Loucy (cell line): ENCODE data around the gene TMEM106A.
"Not testable (repeated sequence)": the region's sequence is repeated elsewhere in the genome, so short reads cannot be mapped to it uniquely, and the experiment has no call there.

Source experiments
- H2AFZ ChIP-seq: fragments of 200-600 bp; sonication (generic); 2 replicates; pipeline ENCODE4 v1.6.0; 2016; ENCODE audit warnings: antibody characterized with exemption, mild to moderate bottlenecking, low read length, moderate library complexity
- H3F3A ChIP-seq: fragments of 200-600 bp; 2 replicates; pipeline ENCODE4 v1.6.0; 2016; ENCODE audit warnings: antibody characterized with exemption, low read depth, mild to moderate bottlenecking
- H3K27me3 ChIP-seq: fragments of 200-600 bp; sonication (generic); 2 replicates; pipeline ENCODE4 v1.6.1; 2014; ENCODE audit warnings: low read length, mild to moderate bottlenecking; ENCODE audit not compliant: insufficient read depth, poor library complexity, severe bottlenecking
- H3K36me3 ChIP-seq: fragments of 200-600 bp; sonication (generic); 2 replicates; pipeline ENCODE4 v1.6.1; 2016; ENCODE audit warnings: low read length; ENCODE audit not compliant: insufficient read depth
- H3K4me1 ChIP-seq: fragments of 200-600 bp; sonication (generic); 2 replicates; pipeline ENCODE4 v1.5.1; 2014; ENCODE audit warnings: low read length, mild to moderate bottlenecking; ENCODE audit not compliant: insufficient read depth, poor library complexity, severe bottlenecking
- H3K4me2 ChIP-seq: fragments of 200-600 bp; sonication (generic); 2 replicates; pipeline ENCODE4 v1.6.0; 2014; ENCODE audit warnings: antibody characterized with exemption, low read length, low read depth, mild to moderate bottlenecking; ENCODE audit not compliant: poor library complexity, severe bottlenecking
- H3K4me3 ChIP-seq: fragments of 200-600 bp; sonication (generic); 2 replicates; pipeline ENCODE4 v1.5.1; 2014; ENCODE audit warnings: low read length, mild to moderate bottlenecking, mixed read lengths; ENCODE audit not compliant: poor library complexity, severe bottlenecking
- H3K79me2 ChIP-seq: fragments of 200-600 bp; sonication (generic); 2 replicates; pipeline ENCODE4 v1.6.1; 2014; ENCODE audit warnings: low read length; ENCODE audit not compliant: insufficient read depth
- H3K9ac ChIP-seq: fragments of 200-600 bp; sonication (generic); 2 replicates; pipeline ENCODE4 v1.6.0; 2014; ENCODE audit warnings: mild to moderate bottlenecking, low read depth, low read length, moderate library complexity; ENCODE audit not compliant: poor library complexity, severe bottlenecking
- H3K9me2 ChIP-seq: fragments of 200-600 bp; sonication (generic); replicated peaks from 2 replicates; pipeline ENCODE4 v1.6.1; 2016; ENCODE audit warnings: low read depth, low read length, mixed read lengths
- H3K9me3 ChIP-seq: fragments of 200-600 bp; sonication (generic); 2 replicates; pipeline ENCODE4 v1.6.1; 2014; ENCODE audit warnings: mild to moderate bottlenecking, antibody characterized with exemption, low read length, low read depth; ENCODE audit not compliant: insufficient read depth
- H4K20me1 ChIP-seq: fragments of 200-600 bp; sonication (generic); 2 replicates; pipeline ENCODE4 v1.6.0; 2014; ENCODE audit warnings: antibody characterized with exemption, low read length, mild to moderate bottlenecking; ENCODE audit not compliant: insufficient read depth, poor library complexity, severe bottlenecking
- EZH2phosphoT487 ChIP-seq: fragments of 200-600 bp; IDR thresholded peaks from 2 replicates; pipeline ENCODE4 v1.6.1; 2018; ENCODE audit warnings: antibody characterized with exemption, mild to moderate bottlenecking, moderate library complexity, borderline replicate concordance
- TF ChIP-seq, protein P1 (sequence below): fragments of 200-600 bp; sonication (generic); conservative IDR thresholded peaks from 2 replicates; pipeline ENCODE4 v1.5.1; 2014; ENCODE audit warnings: mild to moderate bottlenecking, antibody characterized with exemption, low read length

TMEM106A gene

DNA sequence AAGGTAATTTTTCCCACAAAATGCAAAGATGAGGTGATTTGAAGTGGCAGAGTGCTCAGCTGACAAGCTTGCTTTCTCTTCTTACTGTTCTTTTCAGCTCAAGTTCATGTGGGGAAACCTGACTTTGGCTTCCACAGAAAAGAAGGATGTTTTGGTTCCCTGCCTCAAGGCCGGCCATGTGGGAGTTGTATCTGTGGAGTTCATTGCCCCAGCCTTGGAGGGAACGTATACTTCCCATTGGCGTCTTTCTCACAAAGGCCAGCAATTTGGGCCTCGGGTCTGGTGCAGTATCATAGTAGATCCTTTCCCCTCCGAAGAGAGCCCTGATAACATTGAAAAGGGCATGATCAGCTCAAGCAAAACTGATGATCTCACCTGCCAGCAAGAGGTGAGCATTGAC lies 18.4 kb upstream of the TMEM106A start:
- peaks cover 73% of the 10 kb centered on the region; the same call in 1 of the 2 replicates for H3K36me3 ChIP-seq
- H4K20me1 ChIP-seq = no peaks in the 10 kb centered on the region
- H3K4me2 ChIP-seq = no peak overlapping the region
- H3K9me3 ChIP-seq = no peaks in the 10 kb centered on the region
- no peaks in the 10 kb centered on the region for H3K79me2 ChIP-seq
- no peak for TF ChIP-seq EZH2phosphoT487
- TF ChIP-seq, protein P1, sequence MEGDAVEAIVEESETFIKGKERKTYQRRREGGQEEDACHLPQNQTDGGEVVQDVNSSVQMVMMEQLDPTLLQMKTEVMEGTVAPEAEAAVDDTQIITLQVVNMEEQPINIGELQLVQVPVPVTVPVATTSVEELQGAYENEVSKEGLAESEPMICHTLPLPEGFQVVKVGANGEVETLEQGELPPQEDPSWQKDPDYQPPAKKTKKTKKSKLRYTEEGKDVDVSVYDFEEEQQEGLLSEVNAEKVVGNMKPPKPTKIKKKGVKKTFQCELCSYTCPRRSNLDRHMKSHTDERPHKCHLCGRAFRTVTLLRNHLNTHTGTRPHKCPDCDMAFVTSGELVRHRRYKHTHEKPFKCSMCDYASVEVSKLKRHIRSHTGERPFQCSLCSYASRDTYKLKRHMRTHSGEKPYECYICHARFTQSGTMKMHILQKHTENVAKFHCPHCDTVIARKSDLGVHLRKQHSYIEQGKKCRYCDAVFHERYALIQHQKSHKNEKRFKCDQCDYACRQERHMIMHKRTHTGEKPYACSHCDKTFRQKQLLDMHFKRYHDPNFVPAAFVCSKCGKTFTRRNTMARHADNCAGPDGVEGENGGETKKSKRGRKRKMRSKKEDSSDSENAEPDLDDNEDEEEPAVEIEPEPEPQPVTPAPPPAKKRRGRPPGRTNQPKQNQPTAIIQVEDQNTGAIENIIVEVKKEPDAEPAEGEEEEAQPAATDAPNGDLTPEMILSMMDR = no peak
- H3K9ac ChIP-seq = no peak overlapping the region
- H3K4me3 ChIP-seq = no peak overlapping the region
- no peaks in the 10 kb centered on the region for H3F3A ChIP-seq
- no peaks in the 10 kb centered on the region for H3K4me1 ChIP-seq
- no peak overlapping the region for H2AFZ ChIP-seq
- no peaks in the 10 kb centered on the region for H3K27me3 ChIP-seq
- H3K9me2 ChIP-seq = no peaks in the 10 kb centered on the region

DNA sequence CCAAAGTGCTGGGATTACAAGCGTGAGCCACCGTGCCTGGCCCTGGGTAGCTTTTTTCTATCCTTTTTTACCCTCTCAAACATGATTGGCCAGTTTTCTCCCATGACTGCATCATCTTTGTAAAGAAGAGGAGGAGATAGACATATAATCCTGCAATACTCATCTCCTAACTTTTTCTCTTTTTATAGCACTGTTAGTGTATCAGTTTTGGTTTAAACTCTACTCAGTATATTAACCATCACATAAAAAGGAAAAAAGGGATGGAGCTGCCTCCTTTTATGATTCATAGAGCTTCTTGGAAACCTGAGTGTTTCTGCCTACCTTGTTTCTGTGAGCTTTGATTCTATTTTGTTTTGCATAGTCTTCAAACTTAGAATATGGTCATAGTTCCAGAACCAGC lies 12.0 kb upstream of the TMEM106A start:
- Histone ChIP-seq H3K79me2 (no peaks in the 10 kb centered on the region), H2AFZ (no peak overlapping the region), H3K4me1 (no peaks in the 10 kb centered on the region), H4K20me1 (no peaks in the 10 kb centered on the region), H3K4me2 (no peak overlapping the region), H3K36me3 (peaks cover 47% of the 10 kb centered on the region; the same call in 1 of the 2 replicates), H3K4me3 (no peak overlapping the region), H3K9me2 (no peaks in the 10 kb centered on the region), H3F3A (no peaks in the 10 kb centered on the region), H3K9ac (no peak overlapping the region), H3K9me3 (no peaks in the 10 kb centered on the region), H3K27me3 (no peaks in the 10 kb centered on the region)
- TF ChIP-seq, protein P1 = no peak
- no peak for TF ChIP-seq EZH2phosphoT487

DNA sequence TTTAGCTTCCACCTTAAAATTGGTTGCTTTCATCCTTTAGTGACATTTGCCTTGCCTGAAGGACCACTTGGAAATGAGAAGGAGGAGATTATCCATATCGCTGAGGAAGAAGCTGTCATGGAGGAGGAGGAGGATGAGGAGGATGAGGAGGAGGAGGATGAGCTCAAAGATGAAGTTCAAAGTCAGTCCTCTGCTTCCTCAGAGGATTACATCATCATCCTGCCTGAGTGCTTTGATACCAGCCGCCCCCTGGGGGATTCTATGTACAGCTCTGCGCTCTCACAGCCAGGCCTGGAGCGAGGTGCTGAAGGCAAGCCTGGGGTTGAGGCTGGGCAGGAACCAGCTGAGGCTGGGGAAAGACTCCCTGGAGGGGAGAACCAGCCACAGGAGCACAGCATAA lies 11.5 kb upstream of the TMEM106A start:
- no peaks in the 10 kb centered on the region for H3K27me3 ChIP-seq
- H2AFZ ChIP-seq = no peak overlapping the region
- H3K9me3 ChIP-seq = no peaks in the 10 kb centered on the region
- no peaks in the 10 kb centered on the region for H3F3A ChIP-seq
- H4K20me1 ChIP-seq = no peaks in the 10 kb centered on the region
- H3K79me2 ChIP-seq = no peaks in the 10 kb centered on the region
- no peak for TF ChIP-seq EZH2phosphoT487
- TF ChIP-seq, protein P1 = 0 out of 2 replicates have a peak, but pooled peaks have one; percentile 11
- H3K4me2 ChIP-seq = no peak overlapping the region
- H3K9me2 ChIP-seq = no peaks in the 10 kb centered on the region
- H3K4me1 ChIP-seq = no peaks in the 10 kb centered on the region
- H3K9ac ChIP-seq = no peak overlapping the region
- no peak overlapping the region for H3K4me3 ChIP-seq
- H3K36me3 ChIP-seq = peaks cover 42% of the 10 kb centered on the region; the same call in 1 of the 2 replicates

DNA sequence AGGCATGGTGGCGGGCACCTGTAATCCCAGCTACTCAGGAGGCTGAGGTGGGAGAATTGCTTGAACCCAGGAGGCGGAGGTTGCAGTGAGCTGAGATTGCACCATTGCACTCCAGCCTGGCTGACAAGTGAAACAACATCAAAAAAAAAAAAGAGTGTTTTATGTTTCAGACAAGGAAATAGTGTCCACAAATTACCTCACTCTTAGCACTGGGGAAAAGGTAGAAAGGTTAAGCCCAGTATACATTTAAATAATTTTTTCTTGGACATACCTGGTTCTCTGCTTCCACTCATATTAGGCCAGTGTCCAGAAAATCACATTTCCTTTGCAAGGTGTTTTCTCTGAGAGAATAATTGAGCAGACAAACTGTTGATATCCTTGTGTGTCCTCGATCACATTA lies 8.7 kb upstream of the TMEM106A start:
- H2AFZ ChIP-seq, H4K20me1 ChIP-seq, H3K9me2 ChIP-seq, H3K9ac ChIP-seq, H3K4me3 ChIP-seq, H3K4me1 ChIP-seq, H3K27me3 ChIP-seq, H3K4me2 ChIP-seq, H3F3A ChIP-seq, H3K9me3 ChIP-seq, H3K79me2 ChIP-seq: not testable (repeated sequence)
- peaks cover 27% of the 10 kb centered on the region; the same call in 1 of the 2 replicates for H3K36me3 ChIP-seq
